DND-41 (cell line): ENCODE results near the gene ABCD3.
"Not testable (repeated sequence)": the region's sequence is repeated elsewhere in the genome, so short reads cannot be mapped to it uniquely, and the experiment has no call there.

Experiments used
- ATAC-seq: fragments of 200-7000 bp; cut with Tn5 transposase; 3 replicates; pipeline ENCODE4 v1.9.1; 2021; ENCODE audit warnings: low read depth; ENCODE audit not compliant: insufficient read depth
- DNase-seq: peaks from one replicate; pipeline ENCODE4 v3.0.0-alpha.2; 2020
- H2AFZ ChIP-seq: 2 replicates; pipeline ENCODE4 v1.6.0; 2012; ENCODE audit warnings: low read depth, low read length
- H3K27ac ChIP-seq: 2 replicates; pipeline ENCODE4 v1.5.1; 2012; ENCODE audit warnings: low read length, inconsistent platforms
- H3K27me3 ChIP-seq: fragments of 200-600 bp; sonication (generic); 2 replicates; pipeline ENCODE4 v1.6.0; 2012; ENCODE audit warnings: low read length, mild to moderate bottlenecking, inconsistent platforms; ENCODE audit not compliant: insufficient read depth, poor library complexity
- H3K36me3 ChIP-seq: 2 replicates; pipeline ENCODE4 v1.5.1; 2012; ENCODE audit warnings: low read length, inconsistent platforms; ENCODE audit not compliant: insufficient read depth
- H3K4me1 ChIP-seq: 2 replicates; pipeline ENCODE4 v1.5.1; 2012; ENCODE audit warnings: mild to moderate bottlenecking, low read length; ENCODE audit not compliant: insufficient read depth
- H3K4me2 ChIP-seq: 2 replicates; pipeline ENCODE4 v1.6.0; 2012; ENCODE audit warnings: mild to moderate bottlenecking, moderate library complexity, low read length, inconsistent platforms; ENCODE audit not compliant: insufficient read depth
- H3K4me3 ChIP-seq, 2 experiments: fragments of 200-600 bp in 1 of 2; shearing (Covaris generic) in 1 of 2; 2 replicates each; pipeline ENCODE4 v1.5.1; 2012 to 2016; ENCODE audit warnings: inconsistent platforms in 2 of 2, low read length in 2 of 2, mild to moderate bottlenecking in 2 of 2, low read depth in 1 of 2, moderate library complexity in 1 of 2
- H3K79me2 ChIP-seq: 2 replicates; pipeline ENCODE4 v1.6.0; 2012; ENCODE audit warnings: low read length, inconsistent platforms; ENCODE audit not compliant: insufficient read depth
- H3K9ac ChIP-seq: 2 replicates; pipeline ENCODE4 v1.6.0; 2012; ENCODE audit warnings: low read depth, mild to moderate bottlenecking, inconsistent platforms, low read length, moderate library complexity
- H3K9me3 ChIP-seq: 2 replicates; pipeline ENCODE4 v1.5.1; 2012; ENCODE audit warnings: low read length, moderate library complexity, mild to moderate bottlenecking, inconsistent platforms; ENCODE audit not compliant: insufficient read depth, severe bottlenecking
- H4K20me1 ChIP-seq: 2 replicates; pipeline ENCODE4 v1.6.0; 2012; ENCODE audit warnings: low read length; ENCODE audit not compliant: insufficient read depth
- CTCF ChIP-seq: IDR thresholded peaks from 2 replicates; pipeline ENCODE4 v1.5.1; 2012; ENCODE audit warnings: borderline replicate concordance, low read length, moderate library complexity, mild to moderate bottlenecking; ENCODE audit not compliant: poor library complexity, severe bottlenecking; ENCODE audit errors: extremely low read depth
- EZH2 ChIP-seq: IDR thresholded peaks from 3 replicates; pipeline ENCODE4 v1.6.1; 2012; ENCODE audit warnings: borderline replicate concordance, low read depth, mild to moderate bottlenecking, moderate library complexity, low read length, inconsistent platforms; ENCODE audit not compliant: severe bottlenecking

ABCD3 gene

GRCh38 chr1:94430066-94430465 lies 11.9 kb downstream of the ABCD3 start:
- not testable (repeated sequence) for H3K9ac ChIP-seq, DNase-seq, H3K27me3 ChIP-seq, H3K4me2 ChIP-seq, H3K9me3 ChIP-seq, H2AFZ ChIP-seq, ATAC-seq, H3K36me3 ChIP-seq, H3K27ac ChIP-seq, H3K4me3 ChIP-seq, H3K4me1 ChIP-seq
- H4K20me1 ChIP-seq = peaks cover 17% of the 10 kb centered on the region; the same call in 1 of the 2 replicates
- H3K79me2 ChIP-seq = peaks cover 99% of the 10 kb centered on the region

GRCh38 chr1:94433866-94434265 lies 15.7 kb downstream of the ABCD3 start:
- H3K36me3 ChIP-seq = peaks cover 7% of the 10 kb centered on the region; the same call in 1 of the 2 replicates
- H2AFZ ChIP-seq = no peak overlapping the region
- peaks cover 96% of the 10 kb centered on the region for H3K79me2 ChIP-seq

GRCh38 chr1:94434365-94435045 lies 16.3 kb downstream of the ABCD3 start:
- no peaks in the 10 kb centered on the region for H3K4me1 ChIP-seq
- peaks cover 20% of the 10 kb centered on the region for H3K9me3 ChIP-seq
- peaks cover 14% of the 10 kb centered on the region; the same call in 1 of the 2 replicates for H4K20me1 ChIP-seq
- DNase-seq = no peak
- H2AFZ ChIP-seq = no peak overlapping the region
- peaks cover 95% of the 10 kb centered on the region for H3K79me2 ChIP-seq
- H3K27me3 ChIP-seq = no peaks in the 10 kb centered on the region
- H3K4me3 ChIP-seq = no peak overlapping the region
- no peak overlapping the region for H3K27ac ChIP-seq
- H3K9ac ChIP-seq = no peak overlapping the region
- ATAC-seq = no peak
- no peak for TF ChIP-seq EZH2
- TF ChIP-seq CTCF = no peak
- H3K4me2 ChIP-seq = no peak overlapping the region
- H3K36me3 ChIP-seq = peaks cover 7% of the 10 kb centered on the region; the same call in 1 of the 2 replicates

More at GRCh38 chr1:94433866-94434265, 15.7 kb downstream of the ABCD3 start:
- H3K27me3 ChIP-seq = no peaks in the 10 kb centered on the region
- H3K9ac ChIP-seq = no peak overlapping the region
- no peak overlapping the region for H3K4me3 ChIP-seq
- no peak for TF ChIP-seq CTCF
- TF ChIP-seq EZH2 = no peak
- H3K9me3 ChIP-seq = peaks cover 20% of the 10 kb centered on the region
- DNase-seq = no peak
- H3K27ac ChIP-seq = no peak overlapping the region
- no peak overlapping the region for H3K4me2 ChIP-seq
- no peak for ATAC-seq
- no peaks in the 10 kb centered on the region for H3K4me1 ChIP-seq
- peaks cover 14% of the 10 kb centered on the region; the same call in 1 of the 2 replicates for H4K20me1 ChIP-seq

GRCh38 chr1:94438692-94439276 lies 20.6 kb downstream of the ABCD3 start:
- no peak for TF ChIP-seq CTCF
- no peak for TF ChIP-seq EZH2
- Histone ChIP-seq H3K27me3 (no peaks in the 10 kb centered on the region), H4K20me1 (no peaks in the 10 kb centered on the region), H3K36me3 (peaks cover 7% of the 10 kb centered on the region; the same call in 1 of the 2 replicates), H3K79me2 (peaks cover 94% of the 10 kb centered on the region), H3K4me1 (no peaks in the 10 kb centered on the region), H3K9ac (no peak overlapping the region), H3K27ac (no peak overlapping the region), H3K9me3 (peaks cover 48% of the 10 kb centered on the region), H3K4me3 (no peak overlapping the region), H3K4me2 (no peak overlapping the region), H2AFZ (no peak overlapping the region)
- ATAC-seq (no peak), DNase-seq (no peak)
